ENCODE results near the gene SOBP. TPM values are rescaled to one million over a fixed set of nuclear protein-coding genes. Genes with fewer than 3 reads are reported as not detected.

Gene SOBP
- total RNA-seq, 1 donor from 2014 or later = 16.1 TPM

- no peak for DNase-seq
- no peak for TF ChIP-seq CTCF (IDR thresholded peaks at IDR 0.05; ENCODE audit: partially characterized antibody, unreplicated experiment)
- no peak overlapping the region for H3K4me3 Mint-ChIP-seq (ENCODE audit: unreplicated experiment)
- H3K9me3 Mint-ChIP-seq (ENCODE audit: unreplicated experiment) = peaks cover 11% of the 10 kb centered on the region
- no peak overlapping the region for H3K27ac Mint-ChIP-seq (ENCODE audit: unreplicated experiment)
- H3K36me3 Mint-ChIP-seq (ENCODE audit: unreplicated experiment) = no peaks in the 10 kb centered on the region
- H3K27me3 Mint-ChIP-seq (ENCODE audit: unreplicated experiment) = peaks cover 3% of the 10 kb centered on the region
- H3K4me1 Mint-ChIP-seq (ENCODE audit: low read depth, unreplicated experiment) = peaks cover 43% of the 10 kb centered on the region
Observed at GRCh38 chr6:107665382-107665781, 175.5 kb downstream of the SOBP start.

GRCh38 chr6:107666084-107666980 lies 176.4 kb downstream of the SOBP start:
- Mint-ChIP-seq H3K4me3 (ENCODE audit: unreplicated experiment) (no peak overlapping the region), H3K27ac (ENCODE audit: unreplicated experiment) (peak overlapping the region; percentile 67), H3K9me3 (ENCODE audit: unreplicated experiment) (peaks cover 11% of the 10 kb centered on the region), H3K36me3 (ENCODE audit: unreplicated experiment) (no peaks in the 10 kb centered on the region), H3K27me3 (ENCODE audit: unreplicated experiment) (peaks cover 3% of the 10 kb centered on the region), H3K4me1 (ENCODE audit: low read depth, unreplicated experiment) (peaks cover 48% of the 10 kb centered on the region)
- TF ChIP-seq CTCF (IDR thresholded peaks at IDR 0.05; ENCODE audit: partially characterized antibody, unreplicated experiment) = no peak
- no peak for DNase-seq

- no peaks in the 10 kb centered on the region for H3K36me3 Mint-ChIP-seq (ENCODE audit: unreplicated experiment)
- H3K27me3 Mint-ChIP-seq (ENCODE audit: unreplicated experiment) = peaks cover 7% of the 10 kb centered on the region
- DNase-seq = no peak
- H3K4me3 Mint-ChIP-seq (ENCODE audit: unreplicated experiment) = no peak overlapping the region
- H3K9me3 Mint-ChIP-seq (ENCODE audit: unreplicated experiment) = peaks cover 11% of the 10 kb centered on the region
- H3K27ac Mint-ChIP-seq (ENCODE audit: unreplicated experiment) = peak overlapping the region; percentile 1
- no peak for TF ChIP-seq CTCF (IDR thresholded peaks at IDR 0.05; ENCODE audit: partially characterized antibody, unreplicated experiment)
- H3K4me1 Mint-ChIP-seq (ENCODE audit: low read depth, unreplicated experiment) = peaks cover 51% of the 10 kb centered on the region
Observed at GRCh38 chr6:107666981-107667601, 177.2 kb downstream of the SOBP start.

GRCh38 chr6:107667790-107668189 lies 177.9 kb downstream of the SOBP start:
- Mint-ChIP-seq H3K27me3 (ENCODE audit: unreplicated experiment) (peaks cover 4% of the 10 kb centered on the region), H3K27ac (ENCODE audit: unreplicated experiment) (no peak overlapping the region), H3K4me3 (ENCODE audit: unreplicated experiment) (peak overlapping the region; percentile 46), H3K9me3 (ENCODE audit: unreplicated experiment) (peaks cover 11% of the 10 kb centered on the region), H3K36me3 (ENCODE audit: unreplicated experiment) (no peaks in the 10 kb centered on the region), H3K4me1 (ENCODE audit: low read depth, unreplicated experiment) (peaks cover 47% of the 10 kb centered on the region)
- DNase-seq = no peak
- TF ChIP-seq CTCF (IDR thresholded peaks at IDR 0.05; ENCODE audit: partially characterized antibody, unreplicated experiment) = no peak
